PFSK-1 (cell line): ENCODE results near the gene TAX1BP3.

ENCODE experiments used
- POLR2AphosphoS5 ChIP-seq: IDR thresholded peaks from 2 replicates; pipeline ENCODE4 v1.6.1; 2012; ENCODE audit warnings: low read depth, mild to moderate bottlenecking, control low read depth, low read length, moderate library complexity
- SIN3A ChIP-seq: IDR thresholded peaks from 2 replicates; pipeline ENCODE4 v1.6.1; 2012; ENCODE audit warnings: mild to moderate bottlenecking, low read length, moderate library complexity, borderline replicate concordance; ENCODE audit not compliant: insufficient read depth

GRCh38 chr17:3641717-3642486 is 26.5 kb downstream of the TAX1BP3 start:
- TF ChIP-seq SIN3A (no peak), POLR2AphosphoS5 (no peak)
